ENCODE measurements around the gene TK1. TPM values are rescaled to one million over a fixed set of nuclear protein-coding genes. Genes with fewer than 3 reads are reported as not detected.

TK1 gene
- total RNA-seq, 4 donors from 2014 or later = 7.4 to 27.9 (median 9.4) TPM

DNA sequence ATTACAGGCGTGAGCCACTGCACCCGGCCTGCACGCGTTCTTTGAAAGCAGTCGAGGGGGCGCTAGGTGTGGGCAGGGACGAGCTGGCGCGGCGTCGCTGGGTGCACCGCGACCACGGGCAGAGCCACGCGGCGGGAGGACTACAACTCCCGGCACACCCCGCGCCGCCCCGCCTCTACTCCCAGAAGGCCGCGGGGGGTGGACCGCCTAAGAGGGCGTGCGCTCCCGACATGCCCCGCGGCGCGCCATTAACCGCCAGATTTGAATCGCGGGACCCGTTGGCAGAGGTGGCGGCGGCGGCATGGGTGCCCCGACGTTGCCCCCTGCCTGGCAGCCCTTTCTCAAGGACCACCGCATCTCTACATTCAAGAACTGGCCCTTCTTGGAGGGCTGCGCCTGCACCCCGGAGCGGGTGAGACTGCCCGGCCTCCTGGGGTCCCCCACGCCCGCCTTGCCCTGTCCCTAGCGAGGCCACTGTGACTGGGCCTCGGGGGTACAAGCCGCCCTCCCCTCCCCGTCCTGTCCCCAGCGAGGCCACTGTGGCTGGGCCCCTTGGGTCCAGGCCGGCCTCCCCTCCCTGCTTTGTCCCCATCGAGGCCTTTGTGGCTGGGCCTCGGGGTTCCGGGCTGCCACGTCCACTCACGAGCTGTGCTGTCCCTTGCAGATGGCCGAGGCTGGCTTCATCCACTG, 27.3 kb upstream of the TK1 start, which contains the start of gene BIRC5:
TSS of gene BIRC5 (plus strand) at position 238 of the 690 bp plus-strand sequence. CDS start at position 302, 64 bp downstream.
- H3K9me3 ChIP-seq = no peaks in the 10 kb centered on the region
- intact Hi-C loops (cut with DNase I; ENCODE audit: low total_unique reads) = no loop called here
- 0% methylated on average over 3 to 32 of the region's 60 CpGs for WGBS, 2 donors (ENCODE audit: low coverage in 1 of 2)
- no peaks in the 10 kb centered on the region for H3K27me3 ChIP-seq
- H3K4me1 ChIP-seq = peaks cover 0 to 18% (median 10%) of the 10 kb centered on the region in 4 donors
- H3K27ac ChIP-seq = peak within 1 kb of the TSS in 1 of 4 donors; percentile 51
- in situ Hi-C loops (cut with MboI; ENCODE audit: low pct_ligation_motif_present in 1 of 4, low pct_unique_long_range_greater_than_20kb in 1 of 4, low sequenced_read_pairs in 3 of 4) = no loop called here
- DNase-seq = peak; percentile 92
- TF ChIP-seq, protein P1, sequence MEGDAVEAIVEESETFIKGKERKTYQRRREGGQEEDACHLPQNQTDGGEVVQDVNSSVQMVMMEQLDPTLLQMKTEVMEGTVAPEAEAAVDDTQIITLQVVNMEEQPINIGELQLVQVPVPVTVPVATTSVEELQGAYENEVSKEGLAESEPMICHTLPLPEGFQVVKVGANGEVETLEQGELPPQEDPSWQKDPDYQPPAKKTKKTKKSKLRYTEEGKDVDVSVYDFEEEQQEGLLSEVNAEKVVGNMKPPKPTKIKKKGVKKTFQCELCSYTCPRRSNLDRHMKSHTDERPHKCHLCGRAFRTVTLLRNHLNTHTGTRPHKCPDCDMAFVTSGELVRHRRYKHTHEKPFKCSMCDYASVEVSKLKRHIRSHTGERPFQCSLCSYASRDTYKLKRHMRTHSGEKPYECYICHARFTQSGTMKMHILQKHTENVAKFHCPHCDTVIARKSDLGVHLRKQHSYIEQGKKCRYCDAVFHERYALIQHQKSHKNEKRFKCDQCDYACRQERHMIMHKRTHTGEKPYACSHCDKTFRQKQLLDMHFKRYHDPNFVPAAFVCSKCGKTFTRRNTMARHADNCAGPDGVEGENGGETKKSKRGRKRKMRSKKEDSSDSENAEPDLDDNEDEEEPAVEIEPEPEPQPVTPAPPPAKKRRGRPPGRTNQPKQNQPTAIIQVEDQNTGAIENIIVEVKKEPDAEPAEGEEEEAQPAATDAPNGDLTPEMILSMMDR (IDR thresholded peaks at IDR 0.05) = no peak
- TF ChIP-seq POLR2AphosphoS5 (IDR thresholded peaks at IDR 0.05) = peak; percentile 15 to 22 (median 20)
- H3K36me3 ChIP-seq = no peaks in the 10 kb centered on the region
- H3K4me3 ChIP-seq = peak within 1 kb of the TSS in 3 of 4 donors; percentile 38 to 63 (median 62)

DNA sequence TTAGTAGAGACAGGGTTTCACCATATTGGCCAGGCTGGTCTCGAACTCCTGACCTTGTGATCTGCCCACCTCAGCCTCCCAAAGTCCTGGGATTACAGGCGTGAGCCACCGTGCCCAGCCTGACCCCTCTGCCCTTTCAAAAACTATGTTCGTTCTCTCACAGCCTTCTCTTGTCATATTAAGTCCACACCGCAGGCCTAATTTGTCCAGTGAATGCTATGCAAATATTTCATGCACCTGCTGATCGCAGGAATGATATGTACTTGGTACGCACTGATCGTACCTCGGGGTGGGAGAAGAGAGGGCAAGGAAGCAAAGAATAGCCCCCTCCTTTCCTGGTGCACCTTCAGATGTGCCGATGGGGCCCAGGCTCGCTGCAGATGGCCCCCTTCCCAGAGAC, 24.2 kb upstream of the TK1 start:
- no peak overlapping the region for H3K4me3 ChIP-seq
- no peaks in the 10 kb centered on the region for H3K9me3 ChIP-seq
- no peaks in the 10 kb centered on the region for H3K27me3 ChIP-seq
- TF ChIP-seq EP300 (IDR thresholded peaks at IDR 0.05; ENCODE audit: low read depth) = no peak
- TF ChIP-seq, protein P1 (IDR thresholded peaks at IDR 0.05) = no peak
- no peak for TF ChIP-seq POLR2A (IDR thresholded peaks at IDR 0.05)
- TF ChIP-seq POLR2AphosphoS5 (IDR thresholded peaks at IDR 0.05) = no peak
- in situ Hi-C loops (cut with MboI; ENCODE audit: low pct_ligation_motif_present in 1 of 4, low pct_unique_long_range_greater_than_20kb in 1 of 4, low sequenced_read_pairs in 3 of 4) (no loop called here), intact Hi-C loops (cut with DNase I; ENCODE audit: low total_unique reads) (no loop called here)
- DNase-seq = no peak
- peaks cover 0 to 18% (median 10%) of the 10 kb centered on the region in 4 donors for H3K4me1 ChIP-seq
- H3K27ac ChIP-seq = no peak overlapping the region
- WGBS, 2 donors (ENCODE audit: low coverage in 1 of 2) = 75 to 87% methylated on average over 6 to 11 of the region's 11 CpGs
- no peaks in the 10 kb centered on the region for H3K36me3 ChIP-seq

DNA sequence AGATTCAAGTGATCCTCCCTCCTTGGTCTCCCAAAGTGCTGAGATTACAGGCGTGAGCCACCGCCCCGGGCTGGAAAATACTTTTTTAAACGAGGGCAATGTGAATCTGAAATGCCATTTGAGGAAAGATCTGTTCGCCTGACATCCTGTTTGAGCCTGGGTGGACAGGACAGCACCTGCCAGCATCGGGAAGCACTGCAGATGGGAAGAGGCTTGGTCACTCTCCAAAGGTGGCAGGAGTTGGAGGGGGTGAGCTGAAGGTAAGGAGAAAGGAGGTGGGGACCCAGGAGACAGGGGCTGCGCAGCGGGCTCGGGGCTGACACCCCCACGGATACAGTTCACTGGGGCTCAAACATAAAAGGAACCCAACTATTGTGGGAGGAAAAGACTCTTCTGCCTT, 23.3 kb upstream of the TK1 start:
- Histone ChIP-seq H3K27me3 (no peaks in the 10 kb centered on the region), H3K4me3 (no peak overlapping the region), H3K36me3 (no peaks in the 10 kb centered on the region), H3K9me3 (no peaks in the 10 kb centered on the region), H3K27ac (no peak overlapping the region), H3K4me1 (peaks cover 0 to 15% (median 10%) of the 10 kb centered on the region in 4 donors)
- DNase-seq = no peak
- in situ Hi-C loops (cut with MboI; ENCODE audit: low pct_ligation_motif_present in 1 of 4, low pct_unique_long_range_greater_than_20kb in 1 of 4, low sequenced_read_pairs in 3 of 4) = no loop called here
- 83 to 84% methylated on average over 4 to 10 of the region's 10 CpGs for WGBS, 2 donors (ENCODE audit: low coverage in 1 of 2)
- TF ChIP-seq EP300 (IDR thresholded peaks at IDR 0.05; ENCODE audit: low read depth) = no peak
- TF ChIP-seq, protein P1 (IDR thresholded peaks at IDR 0.05) = no peak
- intact Hi-C loops (cut with DNase I; ENCODE audit: low total_unique reads) = no loop called here

DNA sequence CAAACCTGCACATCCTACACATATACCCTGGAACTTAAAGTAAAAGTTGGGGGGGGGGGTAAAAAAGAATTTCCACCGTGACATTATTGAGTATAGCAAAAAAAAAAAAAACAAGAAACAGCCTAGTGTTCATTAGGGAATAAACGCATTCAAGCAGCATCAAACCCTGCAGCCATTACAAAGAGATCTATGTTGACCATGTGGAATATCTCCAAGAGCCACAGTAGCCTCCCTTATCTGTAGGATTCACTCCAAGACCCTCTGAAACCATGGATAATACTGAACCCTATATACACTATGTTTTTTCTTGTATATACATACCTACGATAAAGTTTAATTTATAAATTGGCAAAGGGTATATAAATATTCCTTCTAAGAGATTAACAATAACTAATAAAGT, 21.6 kb upstream of the TK1 start:
- Histone ChIP-seq H3K27ac (no peak overlapping the region), H3K36me3 (no peaks in the 10 kb centered on the region), H3K4me3 (no peak overlapping the region), H3K9me3 (no peaks in the 10 kb centered on the region), H3K27me3 (no peaks in the 10 kb centered on the region), H3K4me1 (no peaks in the 10 kb centered on the region)
- DNase-seq = no peak
- TF ChIP-seq POLR2A (IDR thresholded peaks at IDR 0.05) (no peak), EP300 (IDR thresholded peaks at IDR 0.05; ENCODE audit: low read depth) (no peak), POLR2AphosphoS5 (IDR thresholded peaks at IDR 0.05) (no peak)
- TF ChIP-seq, protein P1 (IDR thresholded peaks at IDR 0.05) = no peak
- 74 to 92% methylated on average over 2 to 3 of the region's 3 CpGs for WGBS, 2 donors (ENCODE audit: low coverage in 1 of 2)
- in situ Hi-C loops (cut with MboI; ENCODE audit: low pct_ligation_motif_present in 1 of 4, low pct_unique_long_range_greater_than_20kb in 1 of 4, low sequenced_read_pairs in 3 of 4) = no loop called here
- intact Hi-C loops (cut with DNase I; ENCODE audit: low total_unique reads) = no loop called here
